ENCODE results near the gene SLC44A1. TPM values are rescaled to one million over a fixed set of nuclear protein-coding genes. Genes with fewer than 3 reads are reported as not detected.

SLC44A1 gene
- total and polyA plus RNA-seq, 2 of the 13 experiments (the other 11 are each of a cell fraction or from before 2014, with no cell fraction given) = 21.4 to 40.8 TPM

DNA sequence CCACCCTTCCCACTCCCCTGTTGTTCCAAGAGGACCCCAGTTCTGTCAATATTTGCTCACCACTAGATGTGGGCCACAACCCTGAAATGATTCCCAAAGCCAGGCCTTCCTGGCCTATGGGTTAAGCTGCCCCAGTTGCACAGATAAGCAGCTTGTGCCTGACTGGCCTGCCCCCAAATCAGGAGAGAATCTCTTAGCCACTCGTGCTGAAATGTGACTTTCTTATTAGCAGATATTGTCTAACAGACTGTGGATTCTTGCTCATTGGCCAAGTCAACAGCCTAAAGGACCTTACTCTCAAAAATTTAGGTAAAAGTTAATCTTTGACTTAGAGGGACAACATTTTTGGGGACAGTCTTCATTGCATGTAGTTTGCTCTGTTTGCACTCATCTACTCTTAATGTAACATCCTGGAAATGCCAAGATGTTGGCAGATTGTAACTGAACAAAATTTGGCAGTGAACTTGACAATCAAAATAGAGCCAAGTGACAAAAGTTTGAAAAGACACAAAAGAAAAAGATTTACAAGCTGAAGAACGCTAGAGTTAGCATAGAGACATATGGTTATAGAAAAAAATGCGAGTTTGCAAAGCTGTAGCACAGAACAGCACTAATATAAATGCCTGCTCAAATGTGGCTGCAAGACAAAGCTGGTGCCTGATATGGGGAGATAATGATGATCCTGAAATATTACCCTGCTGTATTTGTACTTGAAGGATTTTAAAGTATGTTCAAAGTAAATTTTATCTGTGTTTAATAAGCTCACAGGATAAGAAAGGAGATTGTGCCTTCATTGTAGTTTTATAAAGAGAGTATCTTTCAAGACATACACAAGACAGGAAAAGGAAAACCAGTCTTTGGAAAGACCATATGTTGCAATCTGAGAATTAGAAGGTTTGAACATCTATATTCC, 174.4 kb downstream of the SLC44A1 start (continued):
- no peak for TF ChIP-seq CSRNP1 (CRISPR knock-in tag; IDR thresholded peaks at IDR 0.05)
- no peak for TF ChIP-seq PCBP2 (optimal IDR thresholded peaks at IDR 0.05; ENCODE audit: low read depth, low read length, poor library complexity, severe bottlenecking)
- no peak for TF ChIP-seq SMARCE1 (IDR thresholded peaks at IDR 0.05; ENCODE audit: borderline replicate concordance)
- TF ChIP-seq NRL (CRISPR knock-in tag; IDR thresholded peaks at IDR 0.05; ENCODE audit: borderline replicate concordance) = no peak
- 0 out of 2 replicates have a peak, but pooled peaks have one; percentile 40 for TF ChIP-seq ZNF501 (CRISPR knock-in tag; IDR thresholded peaks at IDR 0.05)
- peak; percentile 83 for TF ChIP-seq RARA (CRISPR knock-in tag; IDR thresholded peaks at IDR 0.05)
- peak; percentile 72 for TF ChIP-seq RERE (CRISPR knock-in tag; IDR thresholded peaks at IDR 0.05; ENCODE audit: low read depth)
- no peak for TF ChIP-seq ZNF33B (CRISPR knock-in tag; IDR thresholded peaks at IDR 0.05)
- peak; percentile 44 for TF ChIP-seq ZEB1 (IDR thresholded peaks at IDR 0.05; ENCODE audit: insufficient replicate concordance, low read depth)
- no peak for TF ChIP-seq DR1 (CRISPR knock-in tag; IDR thresholded peaks at IDR 0.05)
- TF ChIP-seq SP2 (CRISPR knock-in tag; IDR thresholded peaks at IDR 0.05) = 0 out of 2 replicates have a peak, but pooled peaks have one; percentile 31
- TF ChIP-seq ZNF318 (CRISPR knock-in tag; IDR thresholded peaks at IDR 0.05) = no peak
- TF ChIP-seq ZNF678 (CRISPR knock-in tag; IDR thresholded peaks at IDR 0.05) = no peak
